ENCODE data around the gene MRPL58.
"Not testable (repeated sequence)": the region's sequence is repeated elsewhere in the genome, so short reads cannot be mapped to it uniquely, and the experiment has no call there.

MRPL58 gene

GRCh38 chr17:75012346-75013091 lies at the start of gene MRPL58:
TSS of gene MRPL58 (plus strand) at chr17:75012670. CDS start at chr17:75012687, 17 bp downstream.
- FAIRE-seq, result no peak

GRCh38 chr17:74963656-74964055 lies 48.8 kb upstream of the MRPL58 start:
- no peak for FAIRE-seq

GRCh38 chr17:74964246-74964761 lies 48.2 kb upstream of the MRPL58 start:
- FAIRE-seq, result no peak

- FAIRE-seq, result no peak
These were observed 47.4 kb upstream of the MRPL58 start for GRCh38 chr17:74964988-74965622.

GRCh38 chr17:74968361-74968780 lies 44.1 kb upstream of the MRPL58 start:
- FAIRE-seq, result no peak

- not testable (repeated sequence) for FAIRE-seq
These were observed 43.0 kb upstream of the MRPL58 start for GRCh38 chr17:74969501-74969900.

- no peak for FAIRE-seq
These were observed 42.1 kb upstream of the MRPL58 start for GRCh38 chr17:74970395-74970794.

GRCh38 chr17:74971069-74971841 lies 41.2 kb upstream of the MRPL58 start:
- FAIRE-seq, result no peak

GRCh38 chr17:74971842-74972106 lies 40.7 kb upstream of the MRPL58 start:
- no peak for FAIRE-seq

- no peak for FAIRE-seq
These were observed 40.1 kb upstream of the MRPL58 start, which contains the start of gene HID1 for GRCh38 chr17:74972107-74972972. TSS of gene HID1 (minus strand) at chr17:74972759. CDS start at chr17:74972656, 103 bp downstream.

- FAIRE-seq, result no peak
These were observed 39.5 kb upstream of the MRPL58 start for GRCh38 chr17:74972973-74973328.

GRCh38 chr17:74975943-74976342 lies 36.5 kb upstream of the MRPL58 start:
- FAIRE-seq, result no peak

GRCh38 chr17:74977802-74978201 lies 34.7 kb upstream of the MRPL58 start:
- FAIRE-seq, result no peak

GRCh38 chr17:74978240-74978639 lies 34.2 kb upstream of the MRPL58 start:
- no peak for FAIRE-seq

GRCh38 chr17:74979408-74980146 lies 32.9 kb upstream of the MRPL58 start:
- no peak for FAIRE-seq

GRCh38 chr17:74981318-74981978 lies 31.0 kb upstream of the MRPL58 start:
- no peak for FAIRE-seq

GRCh38 chr17:74981979-74982662 lies 30.3 kb upstream of the MRPL58 start:
- FAIRE-seq, result no peak

- FAIRE-seq, result not testable (repeated sequence)
These were observed 29.7 kb upstream of the MRPL58 start for GRCh38 chr17:74982663-74983313.

GRCh38 chr17:74986206-74986576 lies 26.3 kb upstream of the MRPL58 start:
- FAIRE-seq, result no peak

- no peak for FAIRE-seq
These were observed 25.0 kb upstream of the MRPL58 start, which contains the start of gene CDR2L for GRCh38 chr17:74987418-74987908. TSS of gene CDR2L (plus strand) at chr17:74987632. CDS start at chr17:74988044, 412 bp downstream.
